ENCODE data around the gene KCNQ1.

DNA sequence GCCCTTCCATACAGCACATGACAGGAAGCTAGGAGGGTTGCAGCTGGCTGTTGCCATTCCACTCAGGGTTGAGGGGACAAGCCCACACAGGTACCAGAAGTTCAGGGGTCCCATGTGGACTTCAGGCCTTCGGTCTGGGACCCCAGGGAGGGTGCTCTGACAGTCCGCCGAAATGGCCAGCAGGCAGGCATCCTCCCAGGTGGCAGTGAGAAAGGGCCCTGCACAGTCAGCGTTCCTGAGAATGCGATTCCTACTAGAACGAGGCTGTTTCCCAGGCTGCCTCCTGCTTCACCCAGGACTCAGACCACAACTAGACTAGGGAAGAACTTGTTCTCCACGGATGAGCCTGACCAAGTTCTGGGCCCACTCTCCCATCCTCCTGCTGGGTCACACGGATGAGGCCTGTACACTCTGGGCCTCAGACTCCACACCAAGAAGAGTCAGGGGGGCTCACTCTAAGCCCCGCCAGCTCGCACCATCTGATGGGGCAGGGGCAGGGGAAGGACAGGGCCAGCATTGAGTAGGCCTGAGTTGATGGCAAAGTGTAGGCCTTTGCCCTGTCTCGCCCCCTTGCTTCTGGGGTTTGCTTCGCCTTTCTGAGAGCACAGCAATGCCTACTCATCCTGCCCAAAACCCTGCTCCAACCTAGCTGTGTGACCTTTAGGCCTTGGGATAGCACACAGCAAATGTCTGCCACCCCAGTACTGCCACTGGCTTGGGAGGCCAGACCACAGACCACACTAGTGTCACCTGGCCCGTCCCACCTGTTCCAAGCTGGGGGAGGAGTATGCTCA, 241.0 kb downstream of the KCNQ1 start:
- TF ChIP-seq, protein P1, sequence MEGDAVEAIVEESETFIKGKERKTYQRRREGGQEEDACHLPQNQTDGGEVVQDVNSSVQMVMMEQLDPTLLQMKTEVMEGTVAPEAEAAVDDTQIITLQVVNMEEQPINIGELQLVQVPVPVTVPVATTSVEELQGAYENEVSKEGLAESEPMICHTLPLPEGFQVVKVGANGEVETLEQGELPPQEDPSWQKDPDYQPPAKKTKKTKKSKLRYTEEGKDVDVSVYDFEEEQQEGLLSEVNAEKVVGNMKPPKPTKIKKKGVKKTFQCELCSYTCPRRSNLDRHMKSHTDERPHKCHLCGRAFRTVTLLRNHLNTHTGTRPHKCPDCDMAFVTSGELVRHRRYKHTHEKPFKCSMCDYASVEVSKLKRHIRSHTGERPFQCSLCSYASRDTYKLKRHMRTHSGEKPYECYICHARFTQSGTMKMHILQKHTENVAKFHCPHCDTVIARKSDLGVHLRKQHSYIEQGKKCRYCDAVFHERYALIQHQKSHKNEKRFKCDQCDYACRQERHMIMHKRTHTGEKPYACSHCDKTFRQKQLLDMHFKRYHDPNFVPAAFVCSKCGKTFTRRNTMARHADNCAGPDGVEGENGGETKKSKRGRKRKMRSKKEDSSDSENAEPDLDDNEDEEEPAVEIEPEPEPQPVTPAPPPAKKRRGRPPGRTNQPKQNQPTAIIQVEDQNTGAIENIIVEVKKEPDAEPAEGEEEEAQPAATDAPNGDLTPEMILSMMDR (IDR thresholded peaks at IDR 0.05), result no peak
- TF ChIP-seq POLR2A (IDR thresholded peaks at IDR 0.05), result no peak
